OCI-LY7 (cell line): Measurements from ENCODE around the gene HCN1. TPM values are rescaled to one million over a fixed set of nuclear protein-coding genes. Genes with fewer than 3 reads are reported as not detected.

Source experiments
- BruUV-seq: library from RNA; stranded (reverse); fragments of 400-500 nt; replicated peaks from 2 replicates; lab custom pipeline; 2021; lab: Mats Ljungman, UMichigan
- CTCF ChIA-PET: fragments of 300-600 bp; sonication (Branson Sonifier 250); formaldehyde crosslinking; loops from one replicate; lab custom pipeline; 2022; ENCODE audit warnings: antibody characterized with exemption; ENCODE audit not compliant: unreplicated experiment; lab: Charles Lee
- POLR2A ChIA-PET: fragments of 300-600 bp; sonication (Branson Sonifier 250); formaldehyde crosslinking; loops from one replicate; lab custom pipeline; 2022; ENCODE audit warnings: antibody characterized with exemption; lab: Charles Lee
- DNase-seq: peaks from one replicate; pipeline ENCODE4 v3.0.0-alpha.2; 2015; ENCODE audit warnings: low spot score
- H2AFZ ChIP-seq: fragments of 200-600 bp; sonication (generic), shearing (Covaris generic); 2 replicates; pipeline ENCODE4 v1.6.1; 2014; ENCODE audit warnings: mild to moderate bottlenecking, antibody characterized with exemption, low read length, moderate library complexity
- H3K27ac ChIP-seq: fragments of 200-600 bp; sonication (generic); 2 replicates; pipeline ENCODE4 v1.5.1; 2014; ENCODE audit warnings: mixed run types, low read depth, mild to moderate bottlenecking, moderate library complexity, low read length, inconsistent platforms; ENCODE audit not compliant: poor library complexity, severe bottlenecking
- H3K36me3 ChIP-seq: fragments of 200-600 bp; sonication (generic); 2 replicates; pipeline ENCODE4 v1.6.1; 2014; ENCODE audit warnings: mild to moderate bottlenecking, antibody characterized with exemption, low read length, moderate library complexity, mixed read lengths; ENCODE audit not compliant: insufficient read depth
- H3K4me1 ChIP-seq: fragments of 200-600 bp; sonication (generic); 2 replicates; pipeline ENCODE4 v1.5.1; 2014; ENCODE audit warnings: mild to moderate bottlenecking, low read length; ENCODE audit not compliant: insufficient read depth, poor library complexity, severe bottlenecking
- H3K4me2 ChIP-seq: fragments of 200-600 bp; sonication (generic); 2 replicates; pipeline ENCODE4 v1.6.1; 2014; ENCODE audit warnings: mild to moderate bottlenecking, low read length
- H3K4me3 ChIP-seq: fragments of 200-600 bp; sonication (generic); 2 replicates; pipeline ENCODE4 v1.5.1; 2014; ENCODE audit warnings: mild to moderate bottlenecking, low read depth, low read length; ENCODE audit not compliant: poor library complexity, severe bottlenecking
- H3K79me2 ChIP-seq: fragments of 200-600 bp; sonication (generic); 2 replicates; pipeline ENCODE4 v1.6.1; 2016; ENCODE audit warnings: low read depth, mild to moderate bottlenecking, low read length, moderate library complexity, mixed read lengths; ENCODE audit not compliant: insufficient read depth
- H3K9me2 ChIP-seq: fragments of 200-600 bp; sonication (generic); 2 replicates; pipeline ENCODE4 v1.6.1; 2016; ENCODE audit warnings: mild to moderate bottlenecking, low read length, mixed read lengths; ENCODE audit not compliant: insufficient read depth
- H3K9me3 ChIP-seq: fragments of 200-600 bp; sonication (generic); 2 replicates; pipeline ENCODE4 v1.6.1; 2014; ENCODE audit warnings: mild to moderate bottlenecking, mixed run types, low read length, mixed read lengths
- H4K20me1 ChIP-seq: fragments of 200-600 bp; sonication (generic); 2 replicates; pipeline ENCODE4 v1.6.1; 2014; ENCODE audit warnings: mild to moderate bottlenecking, antibody characterized with exemption, low read length, moderate library complexity, mixed read lengths; ENCODE audit not compliant: insufficient read depth
- EZH2phosphoT487 ChIP-seq: fragments of 200-600 bp; sonication (generic); IDR thresholded peaks from 2 replicates; pipeline ENCODE4 v1.6.1; 2018; ENCODE audit warnings: low read depth, borderline replicate concordance, mild to moderate bottlenecking, mixed run types, antibody characterized with exemption, low read length, moderate library complexity, mixed read lengths
- intact Hi-C: fragments of 100-400 bp; cut with micrococcal nuclease; formaldehyde crosslinking; loops from one replicate; pipeline ENCODE4 v1.10.0; 2022; ENCODE audit not compliant: unreplicated experiment
- total RNA-seq, 2 experiments: library from RNA; depleted of rRNA in 1 of 2; stranded (reverse); fragments of >200 nt in 1 of 2; shearing (Covaris generic) in 1 of 2; gene quantifications; 2 replicates each; pipeline ENCODE4 v1.2.3, GENCODE V29; 2014 to 2022
- TF ChIP-seq, protein P1 (sequence below): fragments of 200-600 bp; sonication (generic); conservative IDR thresholded peaks from 2 replicates; pipeline ENCODE4 v1.5.1; 2014; ENCODE audit warnings: mild to moderate bottlenecking, antibody characterized with exemption, low read length, moderate library complexity, mixed read lengths

Gene HCN1
- total RNA-seq, 2 experiments from 2014 or later = not detected

DNA sequence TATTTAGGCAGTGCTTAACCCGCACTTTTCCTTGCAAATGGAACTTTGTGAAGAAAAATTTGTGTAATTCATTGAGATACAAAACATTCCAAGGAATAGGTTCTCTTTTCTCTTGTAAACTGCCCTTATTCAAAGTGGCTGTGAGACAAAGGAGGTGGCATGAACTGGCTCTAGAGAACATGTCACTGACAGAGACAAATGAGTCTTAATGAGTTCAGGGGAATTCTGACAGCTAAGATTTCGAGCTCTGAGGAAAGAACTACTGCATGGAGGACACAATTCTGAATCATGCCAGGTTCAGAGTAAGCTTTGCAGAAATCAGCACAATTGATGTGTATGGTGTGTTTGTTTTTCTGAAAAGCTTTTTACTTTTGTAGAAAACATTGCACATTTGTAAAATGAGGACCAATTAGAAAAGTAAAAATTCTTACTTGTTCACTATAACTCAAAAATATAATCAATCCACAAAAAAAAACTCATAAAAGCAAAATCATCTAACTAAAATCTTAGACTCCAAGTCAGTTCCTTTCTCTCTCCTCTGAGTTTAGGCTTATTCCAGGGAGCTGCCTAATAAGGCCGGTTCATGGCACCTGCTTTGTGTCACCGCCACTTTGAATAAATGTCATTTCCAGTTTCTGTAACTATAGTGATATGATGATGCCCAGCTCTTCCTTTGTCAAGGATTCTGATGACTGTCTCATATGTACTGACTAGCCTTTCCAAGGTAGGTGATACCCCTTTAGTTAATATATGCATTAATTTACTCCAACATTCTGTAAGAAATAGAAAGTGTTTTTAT is 163.2 kb downstream of the HCN1 start:
- BruUV-seq = no TSS peak
- POLR2A ChIA-PET = interaction anchor here (0.5 to 0.6 kb wide), 2 partner anchors 26 to 29 kb away, joined by 3 read pairs; no protein-coding TSS in a partner anchor
- DNase-seq = no peak

DNA sequence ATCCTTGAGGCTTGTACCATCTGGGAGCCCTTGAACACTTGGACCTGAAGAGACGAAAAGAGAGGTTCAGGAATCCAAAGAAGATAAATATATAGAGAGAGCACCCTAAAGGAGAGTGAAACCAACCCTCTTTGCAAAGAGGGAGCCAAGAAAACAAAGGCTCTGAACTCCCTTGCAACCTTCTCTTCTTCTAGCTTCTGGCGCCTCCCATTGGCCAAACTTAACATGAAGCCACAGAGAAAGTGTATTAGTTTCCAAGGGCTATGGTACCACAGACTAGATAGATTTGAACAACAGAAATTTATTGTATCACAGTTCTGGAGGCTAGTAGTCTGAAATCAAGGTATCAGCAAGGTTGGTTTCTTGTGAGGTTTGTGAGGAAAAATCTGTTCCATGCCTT is 175.1 kb downstream of the HCN1 start:
- BruUV-seq = no TSS peak
- Histone ChIP-seq H3K9me3 (no peaks in the 10 kb centered on the region), H3K36me3 (no peaks in the 10 kb centered on the region), H3K9me2 (no peaks in the 10 kb centered on the region), H3K4me1 (no peaks in the 10 kb centered on the region), H3K4me2 (no peak overlapping the region), H3K4me3 (no peak overlapping the region), H4K20me1 (no peaks in the 10 kb centered on the region), H3K27ac (no peak overlapping the region), H2AFZ (no peak overlapping the region), H3K79me2 (no peaks in the 10 kb centered on the region)
- DNase-seq = no peak
- intact Hi-C loops = no loop called here
- no peak for TF ChIP-seq EZH2phosphoT487
- TF ChIP-seq, protein P1, sequence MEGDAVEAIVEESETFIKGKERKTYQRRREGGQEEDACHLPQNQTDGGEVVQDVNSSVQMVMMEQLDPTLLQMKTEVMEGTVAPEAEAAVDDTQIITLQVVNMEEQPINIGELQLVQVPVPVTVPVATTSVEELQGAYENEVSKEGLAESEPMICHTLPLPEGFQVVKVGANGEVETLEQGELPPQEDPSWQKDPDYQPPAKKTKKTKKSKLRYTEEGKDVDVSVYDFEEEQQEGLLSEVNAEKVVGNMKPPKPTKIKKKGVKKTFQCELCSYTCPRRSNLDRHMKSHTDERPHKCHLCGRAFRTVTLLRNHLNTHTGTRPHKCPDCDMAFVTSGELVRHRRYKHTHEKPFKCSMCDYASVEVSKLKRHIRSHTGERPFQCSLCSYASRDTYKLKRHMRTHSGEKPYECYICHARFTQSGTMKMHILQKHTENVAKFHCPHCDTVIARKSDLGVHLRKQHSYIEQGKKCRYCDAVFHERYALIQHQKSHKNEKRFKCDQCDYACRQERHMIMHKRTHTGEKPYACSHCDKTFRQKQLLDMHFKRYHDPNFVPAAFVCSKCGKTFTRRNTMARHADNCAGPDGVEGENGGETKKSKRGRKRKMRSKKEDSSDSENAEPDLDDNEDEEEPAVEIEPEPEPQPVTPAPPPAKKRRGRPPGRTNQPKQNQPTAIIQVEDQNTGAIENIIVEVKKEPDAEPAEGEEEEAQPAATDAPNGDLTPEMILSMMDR = 0 out of 2 replicates have a peak, but pooled peaks have one; percentile 35
- POLR2A ChIA-PET = no interaction called here
- CTCF ChIA-PET = no interaction called here

More for the DNA sequence above, 163.2 kb downstream of the HCN1 start:
- no peak overlapping the region for H2AFZ ChIP-seq
- H3K4me1 ChIP-seq = no peaks in the 10 kb centered on the region
- H3K9me3 ChIP-seq = no peaks in the 10 kb centered on the region
- CTCF ChIA-PET = no interaction called here
- no peaks in the 10 kb centered on the region for H4K20me1 ChIP-seq
- H3K27ac ChIP-seq = no peak overlapping the region
- H3K4me2 ChIP-seq = no peak overlapping the region
- no peaks in the 10 kb centered on the region for H3K36me3 ChIP-seq
- no peaks in the 10 kb centered on the region for H3K79me2 ChIP-seq
- no peak overlapping the region for H3K4me3 ChIP-seq
- TF ChIP-seq EZH2phosphoT487 = no peak
- TF ChIP-seq, protein P1 = no peak
- intact Hi-C loops = no loop called here
- H3K9me2 ChIP-seq = no peaks in the 10 kb centered on the region

DNA sequence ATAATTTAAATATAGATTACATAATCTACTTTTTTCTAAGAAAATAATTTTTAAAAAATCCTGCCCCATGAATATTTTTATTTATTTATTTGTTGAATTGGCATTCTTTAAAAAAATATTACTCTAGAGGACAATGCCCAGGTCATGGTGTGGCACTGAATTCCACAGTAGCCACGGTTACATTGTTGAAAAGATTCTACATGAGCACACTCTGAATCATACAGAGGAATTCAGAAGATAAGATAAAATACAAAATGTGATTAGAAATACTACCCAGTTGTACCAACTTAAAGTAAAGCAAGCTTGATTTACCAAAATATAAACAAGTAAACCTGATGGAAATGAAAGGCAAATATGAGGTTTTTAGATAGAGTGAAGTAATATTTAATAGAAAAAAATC is 183.7 kb downstream of the HCN1 start:
- Histone ChIP-seq H3K27ac (no peak overlapping the region), H3K4me3 (no peak overlapping the region), H3K9me3 (no peaks in the 10 kb centered on the region), H3K4me1 (no peaks in the 10 kb centered on the region), H3K79me2 (no peaks in the 10 kb centered on the region), H3K4me2 (no peak overlapping the region), H3K9me2 (no peaks in the 10 kb centered on the region), H2AFZ (no peak overlapping the region), H3K36me3 (no peaks in the 10 kb centered on the region), H4K20me1 (no peaks in the 10 kb centered on the region)
- ChIA-PET POLR2A (no interaction called here), CTCF (no interaction called here)
- no TSS peak for BruUV-seq
- DNase-seq = no peak
- no peak for TF ChIP-seq EZH2phosphoT487
- TF ChIP-seq, protein P1 = no peak
- intact Hi-C loops = no loop called here
